Hepatocyte (in vitro differentiated cells): Measurements from ENCODE around the gene KRTAP25-1.

ENCODE experiments used
- EZH2 ChIP-seq: fragments of 200-600 bp; sonication (generic); IDR thresholded peaks from 2 replicates; pipeline ENCODE4 v1.6.1; 2016; ENCODE audit warnings: antibody characterized with exemption, mild to moderate bottlenecking, borderline replicate concordance
- EZH2phosphoT487 ChIP-seq: fragments of 200-600 bp; sonication (generic); IDR thresholded peaks from one replicate; pipeline ENCODE4 v1.6.1; 2018; ENCODE audit warnings: antibody characterized with exemption, mild to moderate bottlenecking, low read depth, moderate library complexity; ENCODE audit not compliant: unreplicated experiment, severe bottlenecking
- TF ChIP-seq, protein P1 (sequence below): fragments of 200-600 bp; sonication (generic); IDR thresholded peaks from 2 replicates; pipeline ENCODE4 v1.5.1; 2016; ENCODE audit warnings: antibody characterized with exemption, mild to moderate bottlenecking; ENCODE audit not compliant: poor library complexity

DNA sequence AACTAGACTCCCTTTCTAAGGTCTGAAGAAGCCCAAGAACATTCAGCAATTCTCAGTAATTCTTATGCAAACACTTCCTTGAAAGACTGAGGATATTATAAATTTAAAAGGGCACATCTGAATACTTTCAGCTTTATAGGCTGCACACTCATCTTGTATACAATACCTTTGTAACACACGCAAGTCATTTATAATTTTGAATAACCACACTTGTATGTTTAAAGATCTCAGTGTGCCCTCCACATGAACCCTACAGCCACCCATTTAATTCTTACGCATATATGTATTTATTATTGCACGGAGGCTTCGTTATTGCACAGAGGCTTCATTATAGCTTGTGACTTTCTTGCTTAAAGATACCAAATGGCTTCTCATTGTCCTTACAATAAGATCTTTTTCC, 49.4 kb upstream of the KRTAP25-1 start:
- TF ChIP-seq EZH2 = no peak
- TF ChIP-seq, protein P1, sequence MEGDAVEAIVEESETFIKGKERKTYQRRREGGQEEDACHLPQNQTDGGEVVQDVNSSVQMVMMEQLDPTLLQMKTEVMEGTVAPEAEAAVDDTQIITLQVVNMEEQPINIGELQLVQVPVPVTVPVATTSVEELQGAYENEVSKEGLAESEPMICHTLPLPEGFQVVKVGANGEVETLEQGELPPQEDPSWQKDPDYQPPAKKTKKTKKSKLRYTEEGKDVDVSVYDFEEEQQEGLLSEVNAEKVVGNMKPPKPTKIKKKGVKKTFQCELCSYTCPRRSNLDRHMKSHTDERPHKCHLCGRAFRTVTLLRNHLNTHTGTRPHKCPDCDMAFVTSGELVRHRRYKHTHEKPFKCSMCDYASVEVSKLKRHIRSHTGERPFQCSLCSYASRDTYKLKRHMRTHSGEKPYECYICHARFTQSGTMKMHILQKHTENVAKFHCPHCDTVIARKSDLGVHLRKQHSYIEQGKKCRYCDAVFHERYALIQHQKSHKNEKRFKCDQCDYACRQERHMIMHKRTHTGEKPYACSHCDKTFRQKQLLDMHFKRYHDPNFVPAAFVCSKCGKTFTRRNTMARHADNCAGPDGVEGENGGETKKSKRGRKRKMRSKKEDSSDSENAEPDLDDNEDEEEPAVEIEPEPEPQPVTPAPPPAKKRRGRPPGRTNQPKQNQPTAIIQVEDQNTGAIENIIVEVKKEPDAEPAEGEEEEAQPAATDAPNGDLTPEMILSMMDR = no peak
- TF ChIP-seq EZH2phosphoT487 = no peak
